ENCODE data around the gene RARS1.

RARS1 gene

DNA sequence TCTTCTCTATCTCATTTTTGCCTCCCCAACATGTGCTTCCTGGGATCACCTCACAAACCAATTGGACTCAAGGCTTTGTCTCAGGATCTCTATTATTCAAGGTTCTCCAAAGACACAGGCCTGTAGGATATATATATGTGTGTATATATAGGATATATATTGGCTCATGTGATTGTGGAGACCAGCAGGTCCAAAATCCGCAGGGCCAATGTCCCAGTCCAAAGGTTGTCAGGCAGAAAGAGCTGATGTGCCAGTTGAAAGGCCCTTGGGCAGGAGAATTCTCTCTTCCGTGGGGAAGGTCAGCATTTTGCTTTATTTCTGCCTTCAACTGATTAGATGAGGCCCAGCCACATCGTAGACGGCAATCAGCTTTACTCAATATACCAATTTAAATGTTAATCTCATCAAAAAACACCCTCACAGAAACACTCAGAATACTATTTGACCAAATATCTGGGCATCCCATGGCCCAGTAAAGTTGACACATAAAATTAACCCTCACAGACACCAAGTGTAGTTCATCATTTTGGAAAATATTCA lies 41.6 kb downstream of the RARS1 start:
- no peak overlapping the region for H2AFZ ChIP-seq (ENCODE audit: low read length)
- H3F3A ChIP-seq (ENCODE audit: low read depth), result no peaks in the 10 kb centered on the region
- no peak overlapping the region for H3K4me3 ChIP-seq (ENCODE audit: low read length, poor library complexity, severe bottlenecking)
- no peaks in the 10 kb centered on the region for H3K79me2 ChIP-seq (ENCODE audit: insufficient read depth, low read length)
- no peaks in the 10 kb centered on the region for H3K4me1 ChIP-seq (ENCODE audit: insufficient read depth, low read length, poor library complexity, severe bottlenecking)
- H3K4me2 ChIP-seq (ENCODE audit: low read depth, low read length, poor library complexity, severe bottlenecking), result no peak overlapping the region
- H3K36me3 ChIP-seq (ENCODE audit: insufficient read depth, low read length), result no peaks in the 10 kb centered on the region
- H3K9me2 ChIP-seq (replicated peaks; ENCODE audit: low read depth, low read length), result no peaks in the 10 kb centered on the region
- H3K27me3 ChIP-seq (ENCODE audit: insufficient read depth, low read length, poor library complexity, severe bottlenecking), result no peaks in the 10 kb centered on the region
- TF ChIP-seq EZH2phosphoT487 (IDR thresholded peaks at IDR 0.05; ENCODE audit: borderline replicate concordance), result no peak
- TF ChIP-seq, protein P1, sequence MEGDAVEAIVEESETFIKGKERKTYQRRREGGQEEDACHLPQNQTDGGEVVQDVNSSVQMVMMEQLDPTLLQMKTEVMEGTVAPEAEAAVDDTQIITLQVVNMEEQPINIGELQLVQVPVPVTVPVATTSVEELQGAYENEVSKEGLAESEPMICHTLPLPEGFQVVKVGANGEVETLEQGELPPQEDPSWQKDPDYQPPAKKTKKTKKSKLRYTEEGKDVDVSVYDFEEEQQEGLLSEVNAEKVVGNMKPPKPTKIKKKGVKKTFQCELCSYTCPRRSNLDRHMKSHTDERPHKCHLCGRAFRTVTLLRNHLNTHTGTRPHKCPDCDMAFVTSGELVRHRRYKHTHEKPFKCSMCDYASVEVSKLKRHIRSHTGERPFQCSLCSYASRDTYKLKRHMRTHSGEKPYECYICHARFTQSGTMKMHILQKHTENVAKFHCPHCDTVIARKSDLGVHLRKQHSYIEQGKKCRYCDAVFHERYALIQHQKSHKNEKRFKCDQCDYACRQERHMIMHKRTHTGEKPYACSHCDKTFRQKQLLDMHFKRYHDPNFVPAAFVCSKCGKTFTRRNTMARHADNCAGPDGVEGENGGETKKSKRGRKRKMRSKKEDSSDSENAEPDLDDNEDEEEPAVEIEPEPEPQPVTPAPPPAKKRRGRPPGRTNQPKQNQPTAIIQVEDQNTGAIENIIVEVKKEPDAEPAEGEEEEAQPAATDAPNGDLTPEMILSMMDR (conservative IDR thresholded peaks at IDR 0.05; ENCODE audit: low read length), result no peak
- H4K20me1 ChIP-seq (ENCODE audit: insufficient read depth, low read length, poor library complexity, severe bottlenecking), result no peaks in the 10 kb centered on the region
- no peak overlapping the region for H3K9ac ChIP-seq (ENCODE audit: low read depth, low read length, poor library complexity, severe bottlenecking)
- H3K9me3 ChIP-seq (ENCODE audit: insufficient read depth, low read depth, low read length), result no peaks in the 10 kb centered on the region

- TF ChIP-seq, protein P1 (conservative IDR thresholded peaks at IDR 0.05; ENCODE audit: low read length), result no peak
- TF ChIP-seq EZH2phosphoT487 (IDR thresholded peaks at IDR 0.05; ENCODE audit: borderline replicate concordance), result no peak
- no peak within 1 kb of the TSS for H3K9ac ChIP-seq (ENCODE audit: low read depth, low read length, poor library complexity, severe bottlenecking)
Measured at GRCh38 chr5:168528521-168529373, 42.5 kb downstream of the RARS1 start, which contains the start of gene FBLL1. Gene FBLL1, plus strand, starts transcription at chr5:168529305. Its CDS starts 200 bp downstream, at chr5:168529505.

GRCh38 chr5:168529374-168530234 lies 43.3 kb downstream of the RARS1 start:
- Histone ChIP-seq H3K4me3 (ENCODE audit: low read length, poor library complexity, severe bottlenecking) (no peak overlapping the region), H3K79me2 (ENCODE audit: insufficient read depth, low read length) (no peaks in the 10 kb centered on the region), H3F3A (ENCODE audit: low read depth) (no peaks in the 10 kb centered on the region), H4K20me1 (ENCODE audit: insufficient read depth, low read length, poor library complexity, severe bottlenecking) (no peaks in the 10 kb centered on the region), H3K36me3 (ENCODE audit: insufficient read depth, low read length) (no peaks in the 10 kb centered on the region), H3K9me2 (replicated peaks; ENCODE audit: low read depth, low read length) (no peaks in the 10 kb centered on the region), H3K9me3 (ENCODE audit: insufficient read depth, low read depth, low read length) (no peaks in the 10 kb centered on the region), H3K27me3 (ENCODE audit: insufficient read depth, low read length, poor library complexity, severe bottlenecking) (no peaks in the 10 kb centered on the region), H3K9ac (ENCODE audit: low read depth, low read length, poor library complexity, severe bottlenecking) (no peak overlapping the region), H2AFZ (ENCODE audit: low read length) (no peak overlapping the region), H3K4me2 (ENCODE audit: low read depth, low read length, poor library complexity, severe bottlenecking) (no peak overlapping the region), H3K4me1 (ENCODE audit: insufficient read depth, low read length, poor library complexity, severe bottlenecking) (no peaks in the 10 kb centered on the region)
- TF ChIP-seq, protein P1 (conservative IDR thresholded peaks at IDR 0.05; ENCODE audit: low read length), result no peak

More at GRCh38 chr5:168528521-168529373, 42.5 kb downstream of the RARS1 start, which contains the start of gene FBLL1:
- no peak within 1 kb of the TSS for H2AFZ ChIP-seq (ENCODE audit: low read length)
- no peaks in the 10 kb centered on the region for H3K9me3 ChIP-seq (ENCODE audit: insufficient read depth, low read depth, low read length)
- H3K4me3 ChIP-seq (ENCODE audit: low read length, poor library complexity, severe bottlenecking), result no peak within 1 kb of the TSS
- H3K9me2 ChIP-seq (replicated peaks; ENCODE audit: low read depth, low read length), result no peaks in the 10 kb centered on the region
- H3K27me3 ChIP-seq (ENCODE audit: insufficient read depth, low read length, poor library complexity, severe bottlenecking), result no peaks in the 10 kb centered on the region
- no peak within 1 kb of the TSS for H3K4me2 ChIP-seq (ENCODE audit: low read depth, low read length, poor library complexity, severe bottlenecking)
- H4K20me1 ChIP-seq (ENCODE audit: insufficient read depth, low read length, poor library complexity, severe bottlenecking), result no peaks in the 10 kb centered on the region
- no peaks in the 10 kb centered on the region for H3K4me1 ChIP-seq (ENCODE audit: insufficient read depth, low read length, poor library complexity, severe bottlenecking)
- no peaks in the 10 kb centered on the region for H3K79me2 ChIP-seq (ENCODE audit: insufficient read depth, low read length)
- H3F3A ChIP-seq (ENCODE audit: low read depth), result no peaks in the 10 kb centered on the region
- no peaks in the 10 kb centered on the region for H3K36me3 ChIP-seq (ENCODE audit: insufficient read depth, low read length)

Data from Loucy (cell line).